ENCODE measurements around the gene DEPDC1B. TPM values are rescaled to one million over a fixed set of nuclear protein-coding genes. Genes with fewer than 3 reads are reported as not detected.
"Not testable (repeated sequence)": the region's sequence is repeated elsewhere in the genome, so short reads cannot be mapped to it uniquely, and the experiment has no call there.

DEPDC1B gene
- total RNA-seq, 4 donors from 2014 or later: 0.31 to 3.8 (median 1.5) TPM

DNA sequence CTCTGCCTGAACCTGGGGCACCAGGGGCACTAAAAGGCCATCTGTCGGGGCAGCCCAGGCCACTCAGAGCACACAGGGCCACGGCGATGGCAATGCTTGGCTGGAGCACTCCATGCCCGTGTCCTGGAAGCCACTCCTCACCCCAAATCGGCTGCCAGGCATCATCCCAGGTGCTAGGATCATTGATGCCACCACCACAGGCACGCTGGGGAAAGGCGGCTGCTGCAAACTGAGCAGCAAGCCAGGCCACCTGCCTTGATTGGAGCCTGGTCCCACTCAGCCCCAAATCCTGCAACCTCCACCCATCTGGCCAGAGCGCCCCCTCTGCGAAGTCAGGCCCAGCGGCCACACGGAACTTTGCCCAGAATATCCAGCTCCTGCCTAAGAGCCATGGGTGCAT is 67.8 kb downstream of the DEPDC1B start:
- TF ChIP-seq, protein P1, sequence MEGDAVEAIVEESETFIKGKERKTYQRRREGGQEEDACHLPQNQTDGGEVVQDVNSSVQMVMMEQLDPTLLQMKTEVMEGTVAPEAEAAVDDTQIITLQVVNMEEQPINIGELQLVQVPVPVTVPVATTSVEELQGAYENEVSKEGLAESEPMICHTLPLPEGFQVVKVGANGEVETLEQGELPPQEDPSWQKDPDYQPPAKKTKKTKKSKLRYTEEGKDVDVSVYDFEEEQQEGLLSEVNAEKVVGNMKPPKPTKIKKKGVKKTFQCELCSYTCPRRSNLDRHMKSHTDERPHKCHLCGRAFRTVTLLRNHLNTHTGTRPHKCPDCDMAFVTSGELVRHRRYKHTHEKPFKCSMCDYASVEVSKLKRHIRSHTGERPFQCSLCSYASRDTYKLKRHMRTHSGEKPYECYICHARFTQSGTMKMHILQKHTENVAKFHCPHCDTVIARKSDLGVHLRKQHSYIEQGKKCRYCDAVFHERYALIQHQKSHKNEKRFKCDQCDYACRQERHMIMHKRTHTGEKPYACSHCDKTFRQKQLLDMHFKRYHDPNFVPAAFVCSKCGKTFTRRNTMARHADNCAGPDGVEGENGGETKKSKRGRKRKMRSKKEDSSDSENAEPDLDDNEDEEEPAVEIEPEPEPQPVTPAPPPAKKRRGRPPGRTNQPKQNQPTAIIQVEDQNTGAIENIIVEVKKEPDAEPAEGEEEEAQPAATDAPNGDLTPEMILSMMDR (IDR thresholded peaks at IDR 0.05): no peak
- ATAC-seq (ENCODE audit: low FRiP score): no peak
- DNase-seq (ENCODE audit: low spot score): no peak

DNA sequence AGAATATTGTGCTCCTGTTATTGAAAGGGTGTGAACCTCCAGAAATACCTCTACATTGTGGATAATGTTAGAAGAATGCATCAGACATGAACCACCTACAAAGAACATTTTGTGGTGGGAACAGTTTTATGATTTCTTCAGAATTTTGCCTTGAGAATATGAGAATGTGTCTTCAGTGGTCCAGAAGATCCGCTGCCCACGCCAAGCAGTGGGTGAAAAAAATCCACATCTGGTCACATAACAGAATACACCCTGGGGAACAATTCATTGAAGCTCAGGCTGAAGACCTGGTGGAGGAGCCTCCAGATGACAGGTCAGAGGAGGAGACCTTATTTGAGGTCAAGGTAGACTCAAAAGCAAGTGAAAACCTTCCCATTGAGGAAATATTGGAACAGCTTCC is 69.1 kb downstream of the DEPDC1B start:
- TF ChIP-seq, protein P1 (IDR thresholded peaks at IDR 0.05): no peak
- ATAC-seq (ENCODE audit: low FRiP score) (no peak), DNase-seq (ENCODE audit: low spot score) (no peak)

DNA sequence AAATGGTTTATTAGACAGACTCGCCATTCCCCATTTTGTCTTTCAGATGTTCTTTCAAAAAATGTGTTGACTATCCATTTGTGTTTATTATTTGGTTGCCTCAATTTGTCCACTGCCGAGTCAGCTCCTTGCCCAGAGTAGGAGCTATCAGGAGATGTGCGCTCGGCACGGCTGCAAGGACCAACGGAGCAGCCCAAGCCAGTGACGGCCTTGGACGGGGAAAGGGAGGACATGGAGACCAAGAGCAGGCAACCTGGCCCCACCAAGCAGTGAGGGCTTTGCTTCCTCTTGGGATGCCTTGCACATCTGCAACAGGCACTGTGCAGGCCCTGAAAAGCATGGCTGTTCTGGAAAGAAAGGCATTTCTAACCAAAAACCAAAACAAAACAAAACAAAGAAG is 69.8 kb downstream of the DEPDC1B start:
- ATAC-seq (ENCODE audit: low FRiP score): no peak
- no peak for DNase-seq (ENCODE audit: low spot score)
- TF ChIP-seq, protein P1 (IDR thresholded peaks at IDR 0.05): no peak

DNA sequence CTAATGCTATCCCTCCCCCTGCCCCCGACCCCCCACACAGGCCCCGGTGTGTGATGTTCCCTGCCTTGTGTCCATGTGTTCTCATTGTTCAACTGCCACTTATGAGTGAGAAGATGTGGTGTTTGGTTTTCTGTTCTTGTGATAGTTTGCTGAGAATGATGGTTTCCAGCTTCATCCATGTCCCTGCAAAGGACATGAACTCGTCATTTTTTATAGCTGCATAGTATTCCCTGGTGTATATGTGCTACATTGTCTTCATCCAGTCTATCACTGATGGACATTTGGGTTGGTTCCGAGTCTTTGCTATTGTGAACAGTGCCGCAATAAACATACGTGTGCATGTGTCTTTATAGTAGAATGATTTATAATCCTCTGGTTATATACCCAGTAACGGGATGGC is 75.1 kb downstream of the DEPDC1B start:
- DNase-seq (ENCODE audit: low spot score); ATAC-seq (ENCODE audit: low FRiP score): not testable (repeated sequence)

DNA sequence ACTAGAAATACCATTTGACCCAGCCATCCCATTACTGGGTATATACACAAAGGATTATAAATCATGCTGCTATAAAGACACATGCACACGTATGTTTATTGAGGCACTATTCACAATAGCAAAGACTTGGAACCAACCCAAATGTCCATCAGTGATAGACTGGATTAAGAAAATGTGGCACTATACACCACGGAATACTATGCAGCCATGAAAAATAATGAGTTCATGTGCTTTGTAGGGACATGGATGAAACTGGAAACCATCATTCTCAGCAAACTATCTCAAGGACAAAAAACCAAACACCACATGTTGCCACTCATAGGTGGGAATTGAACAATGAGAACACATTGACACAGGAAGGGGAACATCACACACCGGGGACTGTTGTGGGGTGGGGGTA is 79.2 kb downstream of the DEPDC1B start:
- not testable (repeated sequence) for ATAC-seq (ENCODE audit: low FRiP score); DNase-seq (ENCODE audit: low spot score)

DNA sequence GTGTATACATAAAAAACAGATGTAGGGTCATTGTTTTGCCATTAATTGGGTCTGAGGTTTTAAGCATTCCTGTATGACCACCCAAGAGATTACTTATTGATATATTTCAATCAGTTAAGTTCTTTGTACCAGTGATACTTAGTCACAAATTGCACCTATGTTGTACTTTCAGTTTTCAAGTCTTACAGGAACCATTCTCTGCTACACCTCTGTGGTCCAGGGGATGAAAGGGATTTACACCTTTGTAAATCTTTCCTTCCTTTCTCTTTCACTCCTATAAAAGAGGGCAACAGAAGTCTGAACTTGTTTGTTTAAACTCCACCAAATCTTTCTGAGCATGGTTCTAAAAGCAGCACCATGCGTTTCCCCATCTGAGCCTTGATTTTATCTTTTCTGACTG is 86.1 kb downstream of the DEPDC1B start:
- TF ChIP-seq, protein P1 (IDR thresholded peaks at IDR 0.05): no peak
- DNase-seq (ENCODE audit: low spot score): no peak
- no peak for ATAC-seq (ENCODE audit: low FRiP score)

DNA sequence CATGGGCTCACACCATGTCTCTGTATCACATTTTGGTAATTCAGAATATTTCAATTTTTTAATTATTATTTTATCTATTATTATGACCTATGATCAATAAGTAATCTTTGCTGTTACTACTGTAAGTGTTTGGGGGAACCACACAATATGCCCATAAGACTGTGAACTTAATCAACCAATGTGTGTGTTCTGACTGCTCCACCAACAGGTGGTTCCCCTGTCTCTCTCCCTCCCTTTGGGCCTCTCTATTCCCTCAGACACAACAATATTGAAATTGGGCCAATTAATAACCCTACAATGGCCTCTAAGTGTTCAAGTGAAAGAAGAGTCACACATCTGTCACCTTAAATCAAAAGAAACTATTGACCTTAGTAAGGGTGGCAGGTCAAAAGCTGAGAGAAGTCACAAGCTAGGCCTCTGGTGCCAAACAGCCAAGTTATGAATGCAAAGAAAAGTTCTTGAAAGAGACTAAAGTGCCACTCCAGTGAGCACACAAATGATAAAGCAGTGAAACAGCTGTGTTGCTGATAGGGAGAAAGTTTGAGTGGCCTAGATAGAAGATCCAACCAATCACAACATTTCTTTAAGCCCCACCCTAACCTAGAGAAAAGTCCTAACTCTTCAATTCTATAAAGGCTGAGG is 88.7 kb downstream of the DEPDC1B start:
- ATAC-seq (ENCODE audit: low FRiP score): no peak
- TF ChIP-seq, protein P1 (IDR thresholded peaks at IDR 0.05): no peak
- no peak for DNase-seq (ENCODE audit: low spot score)

DNA sequence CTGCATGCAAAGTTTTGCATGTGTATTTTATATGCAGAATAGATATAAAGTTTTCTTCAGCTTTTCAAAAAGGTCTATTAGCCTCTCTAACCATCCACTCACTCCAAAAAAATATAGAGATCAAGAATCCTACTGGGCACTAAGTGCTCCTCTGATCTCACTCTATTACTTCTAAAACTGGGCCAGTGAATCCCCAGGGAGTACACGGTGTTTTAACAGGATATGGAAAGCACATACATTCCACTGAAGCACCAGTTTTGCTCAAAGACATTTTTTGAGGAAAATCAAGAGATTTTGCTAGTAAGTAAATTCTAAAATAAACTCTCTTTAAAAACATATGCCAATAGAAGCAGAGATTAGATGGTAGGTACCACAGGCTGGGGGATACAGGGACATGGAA is 95.2 kb downstream of the DEPDC1B start:
- no peak for ATAC-seq (ENCODE audit: low FRiP score)
- no peak for DNase-seq (ENCODE audit: low spot score)
- TF ChIP-seq, protein P1 (IDR thresholded peaks at IDR 0.05): no peak
